SU-DHL-6 (cell line): ENCODE results near the gene FAM185A.

Experiments used
- CTCF ChIP-seq: fragments of 200-600 bp; sonication (generic); IDR thresholded peaks from one replicate; pipeline ENCODE4 v1.5.1; 2017; ENCODE audit warnings: antibody characterized with exemption, mild to moderate bottlenecking, low read length, moderate library complexity; ENCODE audit not compliant: insufficient read depth, poor library complexity, severe bottlenecking
- EZH2phosphoT487 ChIP-seq: fragments of 200-600 bp; sonication (generic), shearing (Covaris generic); conservative IDR thresholded peaks from 2 replicates; pipeline ENCODE4 v1.6.1; 2018; ENCODE audit warnings: mild to moderate bottlenecking, antibody characterized with exemption, low read length, moderate library complexity, mixed read lengths

DNA sequence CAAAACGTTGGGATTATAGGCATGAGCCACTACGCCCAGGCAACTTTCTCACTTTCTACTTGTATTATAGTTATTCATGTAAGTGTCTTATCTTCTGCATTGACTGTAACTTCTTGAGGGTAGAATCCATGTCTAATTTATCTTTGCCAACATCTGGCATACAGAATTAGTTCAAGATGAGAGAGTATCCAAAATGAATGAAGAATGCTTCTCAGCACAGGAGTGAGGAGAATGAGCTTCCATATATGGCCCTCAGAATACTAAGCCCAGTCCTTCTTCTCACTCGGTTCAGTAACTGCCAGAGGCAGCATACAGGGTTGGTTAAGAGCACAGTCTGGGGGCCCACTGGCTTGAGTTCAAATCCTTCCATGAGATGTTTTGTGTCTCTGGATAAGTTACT is 89.0 kb downstream of the FAM185A start:
- TF ChIP-seq CTCF (no peak), EZH2phosphoT487 (no peak)
